A204.1 (cell line): ENCODE data around the gene ADGRG7.
A peak's percentile ranks its signal among the peaks of the same experiment; 100 is the strongest.
"Not testable (repeated sequence)": the region's sequence is repeated elsewhere in the genome, so short reads cannot be mapped to it uniquely, and the experiment has no call there.

Source experiments
- FAIRE-seq: peaks from 2 replicates; lab custom pipeline; 2012; peaks lifted over from hg19 to GRCh38; lab: Jason Lieb, UNC

Gene ADGRG7, protein sequence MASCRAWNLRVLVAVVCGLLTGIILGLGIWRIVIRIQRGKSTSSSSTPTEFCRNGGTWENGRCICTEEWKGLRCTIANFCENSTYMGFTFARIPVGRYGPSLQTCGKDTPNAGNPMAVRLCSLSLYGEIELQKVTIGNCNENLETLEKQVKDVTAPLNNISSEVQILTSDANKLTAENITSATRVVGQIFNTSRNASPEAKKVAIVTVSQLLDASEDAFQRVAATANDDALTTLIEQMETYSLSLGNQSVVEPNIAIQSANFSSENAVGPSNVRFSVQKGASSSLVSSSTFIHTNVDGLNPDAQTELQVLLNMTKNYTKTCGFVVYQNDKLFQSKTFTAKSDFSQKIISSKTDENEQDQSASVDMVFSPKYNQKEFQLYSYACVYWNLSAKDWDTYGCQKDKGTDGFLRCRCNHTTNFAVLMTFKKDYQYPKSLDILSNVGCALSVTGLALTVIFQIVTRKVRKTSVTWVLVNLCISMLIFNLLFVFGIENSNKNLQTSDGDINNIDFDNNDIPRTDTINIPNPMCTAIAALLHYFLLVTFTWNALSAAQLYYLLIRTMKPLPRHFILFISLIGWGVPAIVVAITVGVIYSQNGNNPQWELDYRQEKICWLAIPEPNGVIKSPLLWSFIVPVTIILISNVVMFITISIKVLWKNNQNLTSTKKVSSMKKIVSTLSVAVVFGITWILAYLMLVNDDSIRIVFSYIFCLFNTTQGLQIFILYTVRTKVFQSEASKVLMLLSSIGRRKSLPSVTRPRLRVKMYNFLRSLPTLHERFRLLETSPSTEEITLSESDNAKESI

DNA sequence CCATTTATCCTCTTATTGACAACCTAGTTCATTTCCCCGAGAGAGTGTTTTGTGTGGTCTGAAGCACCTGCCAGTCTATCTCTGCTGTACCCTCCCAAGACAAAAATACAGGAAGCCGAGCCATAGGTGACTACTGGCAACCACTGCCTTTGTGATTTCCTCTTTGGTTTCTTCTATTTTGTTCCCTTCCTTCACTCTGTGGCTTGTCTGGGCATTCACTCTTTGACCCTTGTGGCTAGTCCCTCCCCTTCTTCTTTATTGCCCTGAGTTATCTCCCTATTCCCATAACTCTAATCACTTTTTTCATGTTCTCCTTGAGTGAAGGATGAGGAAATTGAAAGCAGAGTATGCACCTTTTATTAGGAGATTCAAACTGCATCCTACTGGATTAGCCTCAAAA lies at the start of gene ADGRG7:
TSS of gene ADGRG7 (plus strand) at position 297 of the 400 bp plus-strand sequence. CDS start 256 bp downstream, outside the sequence.
- no peak for FAIRE-seq

DNA sequence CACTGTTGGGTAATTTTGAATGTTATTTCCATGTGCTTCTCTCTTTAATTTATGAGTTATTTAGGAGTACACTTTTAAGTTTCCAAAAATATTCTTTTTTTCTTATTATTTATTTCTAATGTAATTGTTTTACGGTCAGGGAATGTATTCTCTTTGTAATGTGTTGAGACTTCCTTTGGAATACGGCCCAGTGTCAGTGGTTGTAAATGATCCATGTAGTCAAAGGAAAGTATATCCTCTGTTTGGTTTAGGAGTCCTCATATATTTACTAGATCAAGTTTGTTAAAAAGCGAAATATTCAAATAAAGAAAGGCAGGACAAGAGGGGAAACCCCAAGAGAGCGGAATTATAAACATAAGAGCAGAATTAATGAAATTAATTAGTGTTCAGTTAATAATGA lies 49.0 kb upstream of the ADGRG7 start:
- FAIRE-seq = no peak

DNA sequence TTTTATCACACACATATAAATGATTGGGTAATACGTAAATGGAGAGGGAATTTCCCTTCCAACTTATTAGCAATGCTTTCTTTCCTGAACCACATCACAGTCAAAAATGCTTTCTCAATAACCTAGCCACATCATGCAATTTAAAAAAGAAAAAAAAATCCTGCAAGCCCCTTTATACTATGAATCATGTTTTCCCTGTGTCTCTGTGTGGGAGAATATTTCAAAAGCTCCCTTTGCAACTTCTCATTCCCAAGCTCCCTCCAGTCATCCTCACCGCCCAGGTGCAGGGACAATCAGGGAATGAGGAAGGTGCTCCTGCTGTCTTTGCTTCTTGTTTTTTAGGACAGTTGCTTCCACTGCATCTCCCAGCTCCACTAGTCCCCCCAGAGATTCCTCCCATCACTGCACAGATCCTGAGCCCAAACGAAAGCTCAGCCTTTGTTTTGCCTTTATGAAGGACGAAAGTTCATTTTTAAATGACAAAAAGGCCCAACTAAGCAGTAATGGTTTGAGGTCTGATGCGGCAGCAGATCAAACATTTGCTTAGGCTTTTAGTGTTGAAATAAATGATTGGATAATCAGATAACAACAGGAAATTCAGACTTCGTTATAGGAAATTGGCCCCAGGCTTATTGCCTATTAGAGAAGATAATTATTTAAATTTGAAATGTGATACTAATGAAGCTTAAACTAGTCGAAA lies 47.8 kb upstream of the ADGRG7 start:
- no peak for FAIRE-seq

DNA sequence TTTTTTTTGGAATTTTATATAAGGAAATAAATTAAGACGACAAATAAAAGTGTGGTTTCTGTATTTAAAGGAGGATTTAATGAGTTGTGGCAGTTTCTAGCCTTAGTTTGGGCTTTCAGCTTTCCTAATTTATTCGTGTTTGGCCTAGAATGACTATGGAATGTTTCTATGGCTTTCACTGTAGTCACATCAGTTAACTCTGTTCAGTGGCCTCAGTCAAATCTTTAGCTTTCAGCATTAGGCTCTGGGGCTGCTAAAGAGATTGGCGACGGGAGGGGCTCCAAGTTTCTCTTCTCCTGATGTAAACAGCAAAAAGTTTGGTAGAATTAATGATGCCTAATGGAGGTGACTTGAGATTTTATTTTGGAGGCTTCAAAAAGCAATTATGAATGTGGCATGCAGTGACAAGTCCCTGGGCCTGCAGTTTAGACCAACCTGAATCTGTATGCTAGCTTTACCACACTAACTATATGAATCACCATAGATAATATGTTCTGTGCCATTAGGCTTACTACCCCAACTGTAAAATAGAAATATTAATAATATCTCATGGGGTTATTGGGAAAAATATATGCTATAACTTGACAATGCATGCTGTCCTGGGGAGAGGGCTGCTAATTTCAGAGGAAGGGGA lies 47.1 kb upstream of the ADGRG7 start:
- FAIRE-seq = no peak

DNA sequence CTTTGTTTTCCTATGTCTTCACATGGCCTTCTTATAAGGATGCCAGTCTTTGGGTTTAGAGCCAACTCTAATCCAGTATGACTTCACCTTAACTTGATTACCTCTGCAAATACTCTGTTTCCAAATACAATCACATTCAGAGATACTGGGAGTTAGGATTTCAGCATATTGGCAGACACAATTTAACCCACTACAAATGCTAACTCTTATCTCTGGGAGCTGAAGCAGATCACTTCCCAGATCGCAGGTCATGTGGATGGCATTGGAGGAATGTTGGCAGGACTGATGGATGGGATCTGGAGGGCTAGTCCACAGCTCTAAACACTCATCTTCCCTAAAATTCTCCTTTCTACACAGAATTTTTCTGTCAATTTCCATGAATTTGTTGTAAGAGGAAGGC lies 46.2 kb upstream of the ADGRG7 start:
- no peak for FAIRE-seq

DNA sequence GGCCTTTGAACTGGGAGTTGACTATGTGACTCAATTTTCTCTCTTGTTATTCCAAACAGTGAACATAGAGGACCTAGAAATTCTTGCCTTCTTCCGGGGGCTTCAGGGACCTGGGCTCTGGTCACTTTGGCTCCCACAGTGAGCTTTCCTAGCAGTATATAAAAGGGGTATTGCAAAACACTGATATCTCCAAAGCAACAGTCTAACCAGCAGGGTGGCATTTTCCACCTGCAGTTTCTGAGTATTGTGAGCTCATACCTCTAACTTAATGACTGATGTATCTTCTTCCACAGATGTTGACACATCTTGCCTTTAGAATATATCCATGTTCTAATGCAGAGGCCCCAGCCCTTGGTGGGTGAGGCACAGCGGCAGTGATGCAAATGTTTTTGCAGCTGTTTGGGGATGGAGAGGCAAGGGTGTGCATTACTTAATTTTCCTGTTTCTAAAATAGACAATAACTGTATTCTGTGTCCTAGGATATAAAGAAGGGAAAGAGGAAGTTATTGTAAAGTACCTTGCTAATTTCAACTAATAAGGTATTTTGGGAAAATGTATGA lies 45.7 kb upstream of the ADGRG7 start:
- no peak for FAIRE-seq

DNA sequence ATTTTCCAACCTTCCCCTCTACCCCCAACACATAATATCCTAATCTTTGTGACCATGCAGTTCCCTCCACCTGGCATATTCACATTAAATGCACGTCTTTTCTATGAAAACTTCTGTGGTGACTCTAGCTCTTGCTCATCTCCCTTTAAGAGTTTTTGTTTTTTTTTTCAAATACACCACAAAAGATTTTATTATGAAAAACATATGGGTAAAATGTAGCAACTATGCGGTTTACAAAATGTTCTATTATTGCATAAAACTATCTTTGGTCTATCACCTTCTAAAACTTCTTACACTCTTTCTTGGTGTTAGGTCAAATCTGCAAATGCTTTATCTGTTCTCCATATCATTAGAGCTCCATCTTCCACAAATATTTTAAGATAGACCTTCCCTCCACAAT lies 38.6 kb upstream of the ADGRG7 start:
- no peak for FAIRE-seq

DNA sequence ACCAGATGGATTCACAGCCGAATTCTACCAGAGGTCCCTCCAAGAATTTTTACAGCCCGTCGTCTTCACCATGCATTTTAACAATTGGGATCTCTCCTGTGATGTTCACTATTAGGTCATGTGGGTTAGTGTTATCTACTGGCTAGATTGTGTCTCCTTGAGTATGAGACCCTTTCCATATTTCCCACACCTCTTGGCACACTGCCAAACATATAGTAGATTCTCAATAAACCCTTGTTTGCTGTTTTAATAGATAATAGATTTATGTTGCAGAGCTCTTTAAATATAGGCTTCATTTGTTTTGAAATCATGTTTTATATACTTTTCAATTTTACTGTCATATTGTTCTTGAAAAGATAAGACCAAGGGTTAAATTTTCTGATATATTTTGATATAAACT lies 34.9 kb upstream of the ADGRG7 start:
- FAIRE-seq = no peak

DNA sequence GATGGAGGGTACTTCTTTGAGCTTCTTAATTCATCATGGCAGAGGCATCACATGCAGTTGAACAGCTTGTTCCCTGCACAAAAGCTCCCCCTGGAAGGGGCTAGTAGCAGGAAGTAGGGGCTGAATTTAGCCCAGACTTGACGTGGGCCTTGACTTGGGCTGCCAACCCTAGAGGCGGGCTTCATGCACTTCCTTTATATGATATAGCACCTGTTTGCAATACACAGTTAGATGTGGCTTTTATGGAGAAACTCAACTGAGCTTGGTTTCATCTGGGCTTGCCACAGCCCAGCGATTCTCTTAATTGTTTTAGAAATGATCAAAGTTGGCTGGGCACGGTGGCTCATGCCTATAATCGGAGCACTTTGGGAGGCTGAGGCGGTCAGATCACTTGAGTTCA lies 33.7 kb upstream of the ADGRG7 start:
- FAIRE-seq = no peak

DNA sequence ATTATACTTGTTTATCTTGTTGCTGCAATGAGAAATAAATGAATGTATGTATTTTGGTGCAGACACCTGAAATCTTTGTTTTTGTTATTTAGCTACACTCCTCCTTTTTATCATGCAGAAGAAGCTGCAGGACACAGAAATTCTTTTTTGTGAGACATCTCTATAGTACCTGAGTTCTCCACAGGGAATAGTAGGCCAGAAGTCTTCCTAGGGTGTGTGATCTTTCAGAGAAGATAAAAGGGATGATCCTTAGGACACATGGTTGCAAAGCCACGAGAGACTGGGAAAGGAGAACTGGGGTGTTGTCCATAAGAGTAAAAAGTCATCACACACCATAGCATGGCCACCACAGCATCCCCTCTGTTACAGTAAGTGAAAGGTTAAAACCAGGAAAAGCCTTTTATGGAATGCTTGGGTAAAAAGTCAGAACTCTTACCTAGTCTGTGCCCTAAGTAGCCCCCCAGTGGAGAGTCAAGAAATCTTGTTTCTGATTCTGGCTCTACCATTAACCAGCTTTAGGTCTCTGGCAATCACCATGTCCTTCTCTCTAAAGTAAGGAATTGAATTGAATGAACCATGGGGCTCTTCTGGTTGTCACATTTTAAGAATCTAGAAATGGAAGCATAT lies 31.9 kb upstream of the ADGRG7 start:
- FAIRE-seq = no peak

DNA sequence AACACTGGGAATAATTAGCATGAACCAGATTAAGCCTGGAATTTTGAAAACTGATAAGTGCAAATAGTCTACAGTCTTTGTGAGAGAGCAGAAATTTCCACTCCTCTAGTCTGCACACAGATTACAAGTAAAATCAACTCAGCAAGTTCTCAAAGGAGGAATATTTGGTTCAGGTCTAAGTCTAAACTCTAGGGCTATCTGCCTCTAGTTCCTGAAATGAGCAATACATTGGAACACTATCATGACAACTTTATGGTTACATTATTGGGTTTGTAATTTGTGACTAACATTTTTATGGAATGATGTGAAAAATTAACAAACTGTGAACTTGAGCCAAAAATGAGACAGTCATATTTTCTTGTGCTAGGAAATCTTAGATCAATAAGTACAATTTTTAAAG lies 30.8 kb upstream of the ADGRG7 start:
- no peak for FAIRE-seq

DNA sequence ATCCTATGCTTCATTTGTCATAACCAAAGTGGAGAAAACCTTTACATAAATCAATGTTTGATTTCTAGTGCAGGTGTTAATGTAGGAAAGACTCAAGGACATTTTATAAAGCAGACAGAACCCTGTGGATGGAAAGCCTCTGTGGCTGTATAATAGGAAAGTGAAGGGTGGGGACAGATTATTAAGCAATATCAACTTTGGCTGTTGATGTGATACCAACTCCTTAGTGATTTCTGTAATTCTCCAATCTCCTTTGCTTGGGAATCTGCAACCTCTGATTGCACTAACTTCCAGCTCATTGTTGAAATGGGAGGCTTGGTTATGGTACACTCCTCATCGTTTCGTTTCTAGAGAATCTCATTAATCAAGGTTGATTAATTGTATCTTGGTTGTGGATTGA lies 29.3 kb upstream of the ADGRG7 start:
- no peak for FAIRE-seq

DNA sequence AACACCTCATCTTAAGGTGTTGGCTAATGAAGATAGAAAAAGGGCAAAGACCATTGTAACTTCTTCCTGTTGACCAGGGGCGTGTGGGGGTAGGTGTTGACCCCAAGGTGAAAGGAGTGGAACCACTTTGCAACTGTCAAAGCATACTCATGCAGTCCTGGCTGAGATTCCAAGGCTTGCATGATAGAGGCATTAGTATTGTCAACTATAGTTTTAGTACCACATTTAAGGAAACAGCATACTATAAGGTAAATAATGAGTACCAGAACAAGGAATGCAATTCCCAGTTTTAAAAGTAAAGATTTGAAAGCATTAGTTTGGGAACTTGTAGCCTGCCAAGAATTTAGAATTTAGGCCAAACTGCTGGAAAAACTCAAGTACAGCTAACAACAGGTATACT lies 27.8 kb upstream of the ADGRG7 start:
- FAIRE-seq = no peak

DNA sequence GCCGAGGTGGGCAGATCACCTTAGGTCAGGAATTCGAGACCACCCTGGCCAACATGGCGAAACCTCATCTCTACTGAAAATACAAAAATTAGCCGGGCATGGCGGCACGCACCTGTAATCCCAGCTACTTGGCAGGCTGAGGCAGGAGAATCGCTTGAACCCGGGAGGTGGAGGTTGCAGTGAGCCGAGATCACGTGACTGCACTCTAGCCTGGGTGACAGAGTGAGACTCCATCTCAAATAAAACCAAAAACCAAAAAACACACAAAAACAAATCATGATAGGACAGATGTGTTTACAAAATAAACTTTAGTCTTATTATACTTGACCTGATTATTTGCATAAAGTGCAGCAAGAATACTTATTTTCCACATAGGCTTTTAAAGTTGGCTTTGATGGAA lies 27.2 kb upstream of the ADGRG7 start:
- FAIRE-seq = not testable (repeated sequence)

DNA sequence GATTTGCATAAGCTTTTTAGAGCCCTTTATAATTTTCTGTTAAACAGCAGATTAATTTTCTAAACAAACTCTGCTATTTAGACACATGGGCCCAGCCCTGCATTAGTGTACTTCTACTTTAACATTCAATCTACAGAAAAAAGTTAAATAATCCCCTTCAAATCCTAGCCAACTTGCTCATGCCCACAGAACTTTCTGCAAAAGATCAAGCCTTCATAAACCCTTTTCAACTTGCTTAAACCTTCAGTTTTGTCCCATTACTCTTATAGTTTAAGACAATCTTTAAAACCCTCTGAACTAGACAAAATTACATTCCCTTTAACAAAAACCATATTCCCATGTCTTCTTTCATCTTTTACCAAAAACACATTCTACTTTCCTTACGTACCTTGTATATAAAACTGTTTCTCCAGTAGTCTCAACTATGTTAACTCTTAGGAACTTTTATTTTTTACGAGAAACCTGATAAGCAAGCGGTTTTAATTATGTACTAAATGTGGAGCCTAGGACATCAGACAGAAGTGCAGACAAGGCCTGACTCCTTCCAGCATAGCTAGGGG lies 25.2 kb upstream of the ADGRG7 start:
- FAIRE-seq = no peak

DNA sequence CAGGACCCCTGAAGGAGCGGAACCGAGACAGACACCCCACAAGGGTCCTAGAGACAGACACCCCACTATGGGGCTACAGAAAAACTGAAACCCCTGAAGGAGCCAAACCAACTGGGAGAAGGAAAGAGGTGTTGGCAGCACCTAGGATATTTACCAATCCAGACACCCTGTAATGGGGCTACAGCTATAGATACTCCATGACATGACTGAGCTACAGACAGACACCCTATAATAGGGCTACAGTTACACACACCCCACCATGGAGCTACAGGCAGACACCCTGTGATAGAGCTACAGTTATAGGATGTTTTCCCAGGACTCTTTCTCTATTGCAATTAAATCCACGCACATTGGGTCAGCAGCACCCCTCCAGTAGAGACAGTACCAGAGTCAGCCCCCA lies 22.6 kb upstream of the ADGRG7 start:
- no peak for FAIRE-seq

DNA sequence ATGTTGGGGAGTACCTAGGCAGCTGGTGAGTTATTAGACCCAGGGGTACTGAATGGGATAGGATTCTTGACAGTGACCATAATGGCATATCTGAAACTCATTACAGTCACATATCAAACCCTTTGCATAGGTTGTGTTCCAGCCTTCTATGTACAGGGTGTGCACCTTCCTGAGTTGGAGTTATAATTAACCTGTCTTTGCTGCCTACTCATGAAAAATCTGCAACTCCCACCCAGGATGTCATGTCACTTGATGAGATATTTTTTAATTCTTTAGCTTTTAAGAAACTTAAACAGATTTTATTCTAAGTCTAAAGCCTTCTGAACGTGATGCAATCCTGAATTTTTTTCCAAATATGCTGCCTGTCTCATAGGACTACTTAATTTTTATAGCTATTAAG lies 21.1 kb upstream of the ADGRG7 start:
- no peak for FAIRE-seq

DNA sequence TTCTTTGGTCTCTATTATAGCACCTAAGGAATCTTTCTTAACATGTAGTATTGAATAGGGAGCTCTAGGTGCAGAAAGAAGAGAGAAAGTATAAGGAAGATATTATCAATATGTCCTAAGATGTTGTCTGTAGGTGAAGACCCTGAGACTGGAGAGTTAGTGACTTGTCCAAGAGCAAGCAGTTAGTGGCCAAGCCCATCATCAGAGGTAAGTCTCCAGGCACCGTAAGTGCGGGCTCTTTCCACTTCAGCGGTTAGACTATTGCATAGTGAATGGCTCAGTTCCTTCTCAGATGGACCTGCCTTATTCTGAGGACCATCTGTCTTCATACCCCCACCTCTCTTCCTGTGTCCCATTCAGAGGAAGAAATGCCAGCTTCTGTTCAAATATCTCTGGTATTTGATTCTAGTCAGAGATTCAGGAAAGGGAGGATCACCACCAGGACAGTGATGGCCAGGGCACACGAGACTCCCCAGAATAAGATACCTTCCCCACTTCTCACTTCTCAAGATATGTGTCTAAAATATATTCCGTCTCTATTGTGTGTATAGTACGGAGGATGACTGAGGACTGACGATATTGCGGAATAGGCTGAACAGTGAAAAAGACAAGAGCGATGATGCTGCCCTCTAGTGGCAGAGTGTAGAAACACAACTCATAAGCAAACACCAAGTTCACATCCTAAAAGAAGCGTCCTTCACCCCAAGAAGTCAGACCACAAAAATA lies 19.1 kb upstream of the ADGRG7 start:
- peak; percentile 88 for FAIRE-seq

DNA sequence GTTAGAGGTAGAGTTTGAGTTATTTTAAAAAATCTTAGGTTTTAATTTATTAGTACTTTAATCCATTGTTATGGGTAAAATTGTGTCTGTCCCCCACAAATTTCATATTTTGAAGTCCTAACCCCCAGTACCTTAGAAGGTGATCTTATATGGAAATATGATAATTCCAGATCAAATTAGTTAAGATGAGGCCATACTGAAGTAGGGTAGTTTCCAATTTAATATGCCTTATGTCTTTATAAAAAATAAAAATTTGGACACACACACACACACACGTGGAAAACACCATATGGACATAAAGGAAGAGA lies 18.6 kb upstream of the ADGRG7 start:
- no peak for FAIRE-seq

DNA sequence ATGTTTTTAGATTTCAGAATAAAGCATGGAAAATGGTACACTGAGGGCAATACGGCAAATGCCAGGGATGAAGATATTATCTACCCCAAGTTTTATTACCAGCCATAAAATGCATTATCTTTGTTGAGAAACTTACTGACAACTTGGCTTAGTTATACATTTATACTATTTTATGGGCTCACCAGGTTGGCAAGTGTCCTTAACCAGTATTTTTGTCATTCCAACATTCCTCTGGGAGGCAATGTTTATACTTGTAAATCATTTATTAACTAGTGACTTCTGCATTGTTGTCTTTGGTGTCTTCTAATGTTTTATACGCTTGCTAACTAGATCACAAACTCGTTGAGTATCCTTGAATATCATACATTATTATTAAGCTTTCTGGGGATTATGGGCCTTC lies 18.0 kb upstream of the ADGRG7 start:
- no peak for FAIRE-seq
